UCSD-AML1 (cell line): Measurements from ENCODE around the gene FZD7.

ENCODE experiments used
- DNase-seq: peaks from one replicate; lab custom pipeline; 2025; ENCODE audit not compliant: unreplicated experiment; lab: John Stamatoyannopoulos, UW

The FZD7 gene

DNA sequence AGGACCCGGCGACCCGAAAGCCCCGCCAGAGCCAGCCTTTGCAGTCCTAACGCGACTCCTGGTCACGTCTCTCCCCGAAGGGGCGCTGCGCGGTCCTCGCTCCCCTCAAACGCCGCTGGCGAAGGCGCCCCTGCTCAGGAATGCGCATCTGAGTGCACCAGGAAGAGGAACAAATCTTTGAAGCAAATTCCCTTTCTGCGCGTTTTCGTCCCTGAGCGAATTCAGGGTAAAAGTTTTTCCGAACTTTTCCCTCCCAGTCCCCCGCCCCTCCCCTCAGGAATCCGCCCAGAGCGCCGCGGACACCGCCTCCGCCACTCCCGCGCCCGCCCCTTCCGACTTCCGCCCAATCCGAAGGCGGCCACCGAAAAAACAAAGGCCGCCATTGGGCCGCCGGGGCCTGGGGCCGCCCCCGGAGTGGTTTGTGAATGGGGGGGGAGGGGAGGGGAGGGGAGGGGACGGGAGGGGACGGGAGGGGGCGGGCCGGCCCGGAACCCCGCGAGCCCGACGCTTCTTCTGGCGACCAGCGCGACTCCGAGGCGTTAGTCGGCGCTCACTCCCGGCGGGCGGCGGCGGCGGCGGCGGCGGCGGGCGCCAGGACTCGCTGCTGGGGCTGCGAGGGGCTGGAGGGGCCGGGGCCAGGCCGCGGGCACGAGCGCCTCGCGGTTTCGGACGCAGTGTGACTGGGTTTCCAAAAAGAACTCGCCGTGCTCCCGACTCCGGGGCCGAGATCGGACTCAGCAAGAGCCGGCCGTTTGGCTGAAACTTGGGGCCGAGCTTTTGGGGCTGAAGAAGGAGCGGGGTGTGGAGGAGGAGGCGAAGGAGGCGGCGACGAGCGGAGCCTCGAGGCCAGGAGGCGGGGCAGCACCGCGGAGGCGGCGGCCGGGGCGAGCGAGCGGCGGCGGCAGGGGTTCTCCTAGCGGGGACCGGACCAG is at the start of gene FZD7:
Gene FZD7 (plus strand): TSS at position 539 of the 932 bp plus-strand sequence. CDS start 793 bp downstream, outside the sequence.
- DNase-seq: peak; percentile 90

GRCh38 chr2:201984333-201984732 is 49.3 kb upstream of the FZD7 start:
- no peak for DNase-seq

DNA sequence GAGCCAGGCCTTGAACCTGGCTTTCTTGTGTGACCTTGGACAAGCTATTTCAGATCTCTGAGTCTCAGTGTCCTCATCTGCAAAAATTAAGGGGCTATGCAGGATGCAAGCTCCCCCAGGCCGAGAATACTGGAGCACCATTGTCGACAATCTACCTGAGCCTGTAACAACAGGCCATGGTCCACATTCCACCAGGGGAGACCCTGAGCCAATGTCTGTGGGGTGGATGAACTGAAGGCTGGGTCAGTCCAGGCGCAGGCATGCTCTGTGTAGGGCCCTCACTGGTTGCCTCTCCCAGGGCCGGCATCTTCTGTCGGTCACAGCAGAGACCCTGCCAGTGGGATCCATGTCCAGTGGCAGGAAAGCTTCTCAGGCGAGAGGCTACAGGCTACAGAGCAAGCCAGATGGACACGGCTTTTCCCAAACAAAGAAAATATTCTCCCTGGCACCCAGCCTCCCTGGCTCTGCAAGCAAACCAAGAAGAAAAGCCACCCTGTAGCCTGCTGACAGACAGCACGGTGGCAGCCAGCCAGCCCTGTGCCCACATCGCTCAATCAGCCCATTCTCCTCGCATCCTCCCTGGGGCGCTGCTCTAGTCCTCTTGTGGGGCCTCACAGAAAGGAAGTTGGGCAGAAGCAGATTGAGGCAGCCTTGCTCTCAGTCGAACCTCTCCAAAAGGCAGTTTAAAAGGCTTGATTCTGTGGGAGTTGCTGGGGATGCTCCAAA is 48.7 kb upstream of the FZD7 start:
- DNase-seq: peak; percentile 64

DNA sequence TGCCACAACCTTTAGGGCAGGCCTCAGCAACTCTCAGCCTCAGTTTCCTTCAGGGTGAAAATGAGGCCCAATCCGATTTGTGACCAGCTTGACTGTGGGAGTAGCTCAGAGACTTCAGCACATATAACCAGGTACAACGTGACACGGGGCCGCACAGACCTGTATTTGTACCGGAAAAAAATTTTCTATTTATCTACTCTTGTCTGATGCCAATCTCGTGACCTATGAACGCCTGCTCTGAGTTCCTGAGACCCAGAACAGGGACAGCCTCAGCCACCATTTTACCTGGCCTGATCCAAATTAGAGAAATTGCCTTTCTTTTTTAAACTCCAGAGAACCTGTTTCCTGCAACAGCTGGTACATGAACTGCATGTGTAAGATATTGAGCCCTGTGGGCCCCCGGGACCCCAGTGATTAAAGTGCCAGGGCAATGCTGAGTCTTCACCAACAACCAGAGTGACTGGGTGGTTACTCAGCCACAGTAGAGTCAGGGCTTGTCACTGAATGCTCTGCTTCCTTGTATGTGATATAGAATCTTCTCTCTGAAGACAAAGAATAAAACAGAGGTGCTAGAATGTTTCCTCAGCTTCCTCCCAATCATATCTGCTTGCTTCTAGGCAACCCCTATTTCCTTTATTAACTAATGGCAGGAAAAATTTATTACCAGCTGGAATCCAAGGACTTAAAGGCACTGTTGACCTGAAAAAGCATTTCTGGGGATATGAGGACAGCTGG is 47.8 kb upstream of the FZD7 start:
- DNase-seq: no peak

GRCh38 chr2:201986463-201986735 is 47.3 kb upstream of the FZD7 start:
- no peak for DNase-seq

DNA sequence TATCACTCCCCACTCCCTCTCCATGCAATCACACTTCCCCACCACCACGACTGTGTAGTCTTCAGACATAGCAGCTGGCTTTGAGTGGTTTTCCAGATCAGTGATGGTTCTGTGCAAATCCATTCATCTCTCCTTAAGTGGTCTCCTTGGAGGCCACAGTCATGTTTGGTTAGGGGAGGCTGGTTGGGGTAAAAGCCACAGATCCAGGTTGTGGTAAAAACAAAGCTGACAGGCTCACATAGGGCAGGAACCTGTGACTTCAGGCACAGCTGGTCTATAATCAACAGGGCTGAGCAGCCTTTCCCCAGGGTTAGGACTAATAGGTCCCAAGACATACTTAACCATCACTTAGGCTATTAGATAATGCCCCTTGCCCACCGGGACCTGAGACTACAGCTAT is 46.2 kb upstream of the FZD7 start:
- no peak for DNase-seq

DNA sequence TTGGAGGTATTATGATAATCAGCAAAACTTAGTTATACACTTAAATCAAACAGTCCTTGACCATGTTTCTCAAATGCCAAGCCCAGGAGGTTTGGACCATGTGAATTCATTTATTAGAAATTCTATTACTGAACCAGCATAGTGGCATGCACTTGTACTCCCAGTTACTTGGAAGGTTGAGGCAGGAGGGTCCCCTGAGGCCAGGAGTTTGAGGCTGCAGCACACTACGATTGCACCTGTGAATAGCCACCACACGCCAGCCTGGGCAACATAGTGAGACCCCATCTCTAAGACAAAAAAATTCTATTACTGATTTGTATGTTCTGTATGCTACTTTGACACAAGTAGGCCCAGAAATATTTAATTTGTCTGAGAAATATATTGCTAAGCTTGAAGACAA is 43.6 kb upstream of the FZD7 start:
- DNase-seq: no peak

GRCh38 chr2:201992960-201993359 is 40.7 kb upstream of the FZD7 start:
- DNase-seq: no peak

DNA sequence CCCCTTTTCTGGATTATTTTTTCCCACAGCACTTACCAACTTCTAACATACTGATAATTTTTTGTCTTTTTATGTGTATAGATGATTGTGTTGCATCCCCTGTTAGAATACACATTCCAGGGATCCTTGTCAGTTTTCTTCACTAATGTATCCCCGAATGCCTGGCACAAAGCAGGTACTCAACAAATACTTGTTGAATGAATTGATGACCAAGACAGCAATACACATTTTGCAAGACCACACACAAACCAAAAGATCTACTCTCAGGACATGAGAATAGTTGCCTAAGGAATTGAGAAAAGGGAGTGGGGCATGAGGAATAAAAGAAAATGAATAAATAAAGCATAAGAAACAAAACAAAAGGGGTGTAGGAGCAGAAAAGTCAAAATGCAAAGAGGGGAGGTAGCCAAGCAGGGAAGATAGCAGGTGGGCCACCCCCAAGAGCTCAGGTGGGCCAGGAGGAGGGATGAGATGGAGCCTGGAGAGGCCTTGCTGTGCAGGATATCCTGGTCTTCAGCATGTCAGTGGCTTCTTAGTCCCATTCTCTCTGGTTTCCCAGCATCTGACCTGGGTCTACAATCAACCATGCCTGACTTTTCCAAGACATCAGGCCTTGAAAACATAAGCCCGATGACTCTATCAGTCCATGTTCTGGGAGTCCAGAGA is 38.5 kb upstream of the FZD7 start:
- no peak for DNase-seq

DNA sequence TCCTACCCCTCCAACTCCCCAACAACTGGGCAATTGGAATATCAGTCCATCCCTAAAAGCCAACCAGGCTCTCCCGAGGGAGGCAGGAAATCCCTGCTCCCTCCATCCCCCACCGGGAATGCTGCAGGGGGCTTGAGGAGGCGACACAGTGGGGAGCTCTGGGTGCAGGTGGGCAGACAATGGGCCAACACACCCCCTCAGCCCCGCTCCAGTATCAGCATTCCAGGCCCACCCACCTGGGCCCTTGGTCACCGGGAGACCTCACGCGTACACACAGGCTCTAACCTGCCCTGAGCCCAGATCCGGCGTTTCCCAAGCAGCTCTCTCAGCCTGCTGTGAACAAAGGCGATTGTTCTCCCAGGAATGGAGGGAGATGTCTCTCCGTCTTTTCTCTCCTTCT is 37.6 kb upstream of the FZD7 start:
- DNase-seq: no peak

DNA sequence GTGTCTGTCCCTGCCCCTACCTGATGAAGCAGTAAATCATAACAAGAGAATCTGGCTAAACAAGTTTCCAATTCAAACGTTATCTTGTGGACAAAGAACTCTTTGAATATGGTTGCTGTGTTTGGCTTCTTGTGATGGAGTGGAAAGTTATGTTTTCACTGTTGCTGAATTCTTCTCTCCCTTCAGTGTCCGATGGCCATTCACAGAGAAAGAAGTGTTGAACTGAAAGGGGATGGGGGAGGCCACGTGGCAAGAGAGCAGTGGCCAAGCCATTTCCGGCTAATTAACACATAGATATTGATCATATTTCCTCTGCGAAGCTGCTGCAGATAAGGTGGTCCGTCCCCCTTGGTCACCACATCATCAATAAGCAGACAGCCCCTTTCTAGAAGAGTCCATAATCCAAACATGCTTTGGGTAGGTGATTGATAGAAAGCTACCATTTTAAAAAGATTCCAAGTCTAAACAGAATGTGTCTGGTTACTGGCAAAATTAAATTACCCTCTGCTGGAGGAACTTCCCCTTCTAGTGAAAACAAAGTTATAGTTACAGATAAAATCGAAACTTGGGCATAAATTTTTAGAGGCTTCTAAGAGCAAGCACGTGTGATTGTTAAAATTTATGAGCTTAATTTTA is 36.9 kb upstream of the FZD7 start:
- DNase-seq: no peak

GRCh38 chr2:201999279-201999678 is 34.4 kb upstream of the FZD7 start:
- DNase-seq: no peak

GRCh38 chr2:202001826-202002225 is 31.8 kb upstream of the FZD7 start:
- DNase-seq: no peak

DNA sequence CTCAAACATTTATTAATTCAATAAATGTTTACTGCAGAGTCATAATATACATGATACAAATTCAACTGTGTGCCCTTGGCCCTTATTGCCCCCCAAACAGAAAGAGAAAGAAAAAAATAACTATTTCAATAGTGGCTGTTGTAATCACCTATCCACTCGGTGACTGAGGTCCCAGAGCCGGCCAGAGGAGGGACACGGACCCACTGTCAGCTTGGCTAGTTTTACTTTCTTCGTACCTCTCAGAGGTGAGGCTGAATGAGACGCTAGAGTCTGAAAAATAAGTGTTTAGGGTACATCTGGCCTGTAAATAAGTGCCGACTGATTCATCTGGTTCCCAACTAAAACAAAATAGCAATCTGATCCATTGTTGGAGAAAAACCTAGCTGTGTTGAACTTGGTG is 31.3 kb upstream of the FZD7 start:
- DNase-seq: no peak

GRCh38 chr2:202005272-202005887 is 28.3 kb upstream of the FZD7 start:
- DNase-seq: no peak

DNA sequence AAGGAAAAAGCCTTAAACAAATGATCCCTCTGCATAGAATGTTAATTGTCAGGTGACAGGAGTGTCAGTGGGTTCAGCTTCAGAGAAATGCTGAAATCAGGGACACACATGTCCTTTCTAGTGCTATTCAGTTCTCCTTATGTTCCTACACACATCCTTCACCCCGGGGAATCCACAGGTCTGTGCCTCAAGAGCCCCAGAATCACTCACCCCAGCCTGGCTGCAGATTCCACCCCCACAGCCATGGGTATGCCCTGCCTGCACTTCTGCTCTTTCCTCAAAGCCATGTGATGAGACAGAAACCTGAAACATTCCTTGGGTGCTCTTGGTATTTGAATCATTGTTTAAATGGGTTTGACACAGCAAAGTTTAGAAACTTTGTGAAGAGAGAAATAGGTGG is 27.4 kb upstream of the FZD7 start:
- DNase-seq: no peak

DNA sequence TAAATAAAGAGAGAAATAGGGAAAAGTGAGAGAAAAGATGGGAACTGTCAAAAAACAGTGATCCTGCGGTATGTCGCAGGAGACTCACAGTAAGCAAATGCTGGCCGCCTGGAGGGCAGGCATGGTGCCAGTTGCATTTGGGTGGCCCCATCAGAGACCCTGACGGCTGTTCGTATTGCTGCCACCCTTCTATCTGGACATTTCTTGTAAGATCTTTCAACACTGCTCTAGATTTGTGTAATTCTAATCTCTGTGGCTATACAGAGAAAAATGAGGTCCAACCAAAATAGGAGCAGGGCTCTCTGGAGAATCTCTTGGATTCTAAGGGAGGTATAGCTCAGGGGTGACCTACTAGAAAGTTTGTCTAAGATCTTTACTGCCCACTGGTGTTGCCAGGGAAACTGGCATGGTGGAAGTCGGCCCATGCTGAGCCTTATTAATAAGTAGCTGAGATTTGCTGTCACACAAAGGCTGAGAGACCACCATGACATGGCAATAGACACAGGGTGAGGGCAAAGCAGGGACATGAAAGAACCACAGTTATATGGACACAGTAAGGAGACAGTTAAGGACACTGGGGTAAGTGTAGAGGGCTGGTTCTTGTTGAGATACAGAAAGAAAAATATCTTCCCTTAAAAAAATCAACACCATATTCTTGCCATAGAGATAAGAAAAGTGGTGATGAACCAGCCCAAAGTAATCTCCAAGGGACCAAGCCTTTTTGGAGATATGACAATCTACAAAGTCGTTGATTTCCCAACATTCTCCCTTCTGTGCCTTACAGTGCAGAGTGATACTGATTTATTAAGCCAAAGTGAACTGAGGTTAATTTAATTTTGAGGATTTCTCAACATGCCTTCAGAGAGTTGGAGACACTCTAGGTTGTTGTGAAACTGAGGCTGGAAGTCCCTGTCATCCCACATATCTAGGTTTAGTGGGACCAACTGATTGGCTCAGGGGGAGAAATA is 26.4 kb upstream of the FZD7 start:
- no peak for DNase-seq

GRCh38 chr2:202007983-202008354 is 25.7 kb upstream of the FZD7 start:
- DNase-seq: no peak

- DNase-seq: no peak
These were observed 24.6 kb upstream of the FZD7 start for GRCh38 chr2:202009019-202009481.
